HTERT RPE-1 (cell line): Measurements from ENCODE around the gene ADAMTS17.

Experiments used
- in situ Hi-C: fragments of 300-500 bp; cut with MboI; formaldehyde crosslinking; loops from 4 replicates; pipeline ENCODE4 v1.14.3; 2020; ENCODE audit warnings: low sequenced_read_pairs

ADAMTS17 gene

GRCh38 chr15:100141311-100142001 is 200.3 kb downstream of the ADAMTS17 start:
- in situ Hi-C loops, result no loop called here

- in situ Hi-C loops, result no loop called here
Measured at GRCh38 chr15:100140527-100141308, 201.1 kb downstream of the ADAMTS17 start.

- in situ Hi-C loops, result no loop called here
Measured at GRCh38 chr15:100134586-100134985, 207.2 kb downstream of the ADAMTS17 start.

GRCh38 chr15:100134089-100134583 is 207.6 kb downstream of the ADAMTS17 start:
- in situ Hi-C loops, result no loop called here

GRCh38 chr15:100133001-100133400 is 208.8 kb downstream of the ADAMTS17 start:
- in situ Hi-C loops, result no loop called here

- in situ Hi-C loops, result no loop called here
Measured at GRCh38 chr15:100132309-100132708, 209.5 kb downstream of the ADAMTS17 start.

GRCh38 chr15:100131321-100132224 is 210.2 kb downstream of the ADAMTS17 start:
- in situ Hi-C loops, result no loop called here

- in situ Hi-C loops, result no loop called here
Measured at GRCh38 chr15:100129677-100130076, 212.1 kb downstream of the ADAMTS17 start.

GRCh38 chr15:100125401-100126191 is 216.2 kb downstream of the ADAMTS17 start:
- in situ Hi-C loops, result no loop called here

- in situ Hi-C loops, result no loop called here
Measured at GRCh38 chr15:100124936-100125335, 216.8 kb downstream of the ADAMTS17 start.

- in situ Hi-C loops, result no loop called here
Measured at GRCh38 chr15:100124361-100124760, 217.4 kb downstream of the ADAMTS17 start.

GRCh38 chr15:100123611-100124010 is 218.2 kb downstream of the ADAMTS17 start:
- in situ Hi-C loops, result no loop called here

- in situ Hi-C loops, result no loop called here
Measured at GRCh38 chr15:100121285-100121684, 220.5 kb downstream of the ADAMTS17 start.

- in situ Hi-C loops, result no loop called here
Measured at GRCh38 chr15:100120111-100120510, 221.7 kb downstream of the ADAMTS17 start.

- in situ Hi-C loops, result no loop called here
Measured at GRCh38 chr15:100118546-100118945, 223.2 kb downstream of the ADAMTS17 start.

GRCh38 chr15:100116416-100117190 is 225.2 kb downstream of the ADAMTS17 start:
- in situ Hi-C loops, result no loop called here

- in situ Hi-C loops, result no loop called here
Measured at GRCh38 chr15:100115711-100116090, 226.1 kb downstream of the ADAMTS17 start.

- in situ Hi-C loops, result no loop called here
Measured at GRCh38 chr15:100115066-100115710, 226.6 kb downstream of the ADAMTS17 start.

GRCh38 chr15:100114571-100114970 is 227.2 kb downstream of the ADAMTS17 start:
- in situ Hi-C loops, result no loop called here
